NOMO-1 (cell line): ENCODE results near the gene CACNA1I.

Source experiments
- DNase-seq, 2 experiments: peaks; one replicate each; lab custom pipeline; 2025; ENCODE audit not compliant: unreplicated experiment in 2 of 2; lab: John Stamatoyannopoulos, UW

Gene CACNA1I

DNA sequence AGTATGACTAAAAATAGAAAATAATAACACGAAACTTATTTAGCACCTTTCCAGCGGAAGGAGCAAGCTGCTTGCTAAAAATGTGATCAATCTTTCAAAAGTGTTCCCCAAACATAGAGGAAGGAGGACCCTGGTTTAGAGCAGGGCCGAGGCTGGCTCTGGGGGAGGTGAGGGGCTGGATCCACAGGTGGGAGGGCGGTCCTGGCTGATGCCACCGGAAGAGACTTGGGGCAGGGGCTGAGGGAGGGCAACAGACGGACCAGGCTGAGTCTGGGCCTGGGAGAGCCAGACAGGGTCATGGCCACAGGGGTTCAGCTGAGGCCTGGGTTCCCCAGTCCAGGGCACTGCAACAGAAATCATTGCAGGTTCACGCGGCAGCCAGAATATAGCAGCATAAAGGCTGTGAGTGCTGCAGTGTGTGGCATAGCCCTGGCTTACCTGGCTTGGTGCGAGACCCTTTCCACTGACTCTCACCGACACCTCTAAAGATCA lies 143.3 kb downstream of the CACNA1I start:
- no peak for DNase-seq

DNA sequence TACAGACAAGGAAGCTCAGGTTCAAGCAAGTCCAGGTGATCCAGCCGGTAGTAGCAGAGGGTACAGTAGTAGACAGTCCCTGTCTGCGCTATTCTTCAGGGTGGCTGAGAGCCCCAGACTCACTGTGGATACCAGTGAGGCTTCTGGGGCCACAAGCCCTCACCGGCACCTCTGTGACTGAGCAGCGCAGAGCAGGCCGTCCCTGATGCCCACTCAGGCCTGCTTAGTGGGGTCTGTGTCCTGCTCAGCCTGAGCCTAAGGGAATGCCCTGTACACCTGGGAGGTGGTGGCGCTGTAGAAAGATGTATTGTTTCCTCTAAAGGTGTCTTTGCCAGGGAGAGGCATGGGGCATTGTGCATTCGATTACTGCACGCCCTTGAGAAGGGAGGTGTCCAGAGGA lies 143.8 kb downstream of the CACNA1I start:
- DNase-seq = no peak

DNA sequence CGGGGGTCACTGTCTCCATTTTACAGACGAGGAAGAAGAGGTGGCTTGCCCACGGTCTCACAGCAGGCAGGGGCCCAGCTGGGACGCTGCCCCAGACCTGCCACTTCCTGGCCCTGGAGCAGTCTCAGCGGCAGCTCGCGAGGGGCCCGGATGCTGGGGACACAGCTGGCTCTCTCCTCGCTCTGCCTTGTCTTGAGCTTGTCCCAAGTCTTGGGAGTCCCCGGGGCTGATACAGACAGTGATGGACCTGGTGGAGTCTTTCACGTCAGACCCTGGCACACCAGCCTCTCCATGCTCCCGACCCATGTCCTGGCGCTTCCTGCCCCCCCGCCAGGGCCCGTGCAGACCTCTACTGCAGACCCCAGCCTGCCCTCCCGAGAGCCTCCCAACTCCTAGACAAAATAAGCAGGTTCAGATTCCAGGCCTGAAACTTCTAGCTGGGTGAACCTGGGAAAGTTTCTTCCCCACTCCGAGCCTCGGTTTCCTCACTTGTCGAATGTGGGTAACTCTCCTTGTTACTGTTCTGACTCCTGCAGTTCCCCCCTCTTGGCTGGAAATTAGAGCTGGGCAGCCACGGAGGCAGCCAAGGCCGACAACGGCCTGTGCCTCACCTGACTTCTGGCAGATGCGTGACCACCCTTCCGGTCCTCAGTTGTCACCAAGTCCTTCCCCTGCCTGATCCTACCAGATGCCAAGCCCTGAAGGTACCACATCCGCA lies 145.4 kb downstream of the CACNA1I start:
- no peak for DNase-seq

DNA sequence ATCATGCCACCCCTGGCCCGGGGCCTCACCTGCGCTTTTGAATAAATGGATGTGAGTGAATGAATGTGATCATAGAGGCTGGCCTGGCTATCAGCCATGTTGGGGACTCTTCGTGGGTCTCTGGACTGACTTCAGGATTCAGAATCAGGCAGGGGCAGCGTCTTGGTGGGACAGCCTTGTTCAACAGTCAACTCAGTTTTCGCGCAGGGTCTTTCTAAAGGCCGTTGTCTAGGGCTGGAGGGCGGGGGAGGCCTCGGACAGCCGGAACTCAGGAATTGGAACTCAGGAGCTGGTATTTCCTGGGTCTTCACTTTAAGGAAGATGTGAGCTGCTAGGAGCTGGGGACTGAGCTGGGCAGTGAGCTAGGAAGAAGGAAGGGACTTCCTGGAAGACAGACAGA lies 146.0 kb downstream of the CACNA1I start:
- DNase-seq = no peak

DNA sequence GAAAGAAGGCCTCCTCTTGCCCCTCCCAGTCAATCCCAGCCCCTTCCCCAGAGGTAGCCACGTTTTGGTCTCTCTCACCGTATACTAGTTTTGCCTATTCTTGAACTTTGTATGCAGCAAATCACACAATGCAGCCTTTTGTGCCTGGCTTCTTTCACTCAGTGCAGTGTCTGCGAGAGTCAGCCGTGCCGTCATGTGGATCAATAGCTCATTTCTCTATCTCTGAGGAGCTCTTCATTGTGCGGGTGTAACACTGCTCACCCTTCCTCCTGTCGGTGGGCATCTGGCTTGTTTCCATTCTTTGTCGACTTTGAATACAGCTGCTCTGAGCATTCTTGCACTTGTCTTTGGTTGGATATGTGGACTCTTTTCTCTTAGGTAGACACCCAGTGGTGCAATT lies 146.5 kb downstream of the CACNA1I start:
- DNase-seq = no peak

DNA sequence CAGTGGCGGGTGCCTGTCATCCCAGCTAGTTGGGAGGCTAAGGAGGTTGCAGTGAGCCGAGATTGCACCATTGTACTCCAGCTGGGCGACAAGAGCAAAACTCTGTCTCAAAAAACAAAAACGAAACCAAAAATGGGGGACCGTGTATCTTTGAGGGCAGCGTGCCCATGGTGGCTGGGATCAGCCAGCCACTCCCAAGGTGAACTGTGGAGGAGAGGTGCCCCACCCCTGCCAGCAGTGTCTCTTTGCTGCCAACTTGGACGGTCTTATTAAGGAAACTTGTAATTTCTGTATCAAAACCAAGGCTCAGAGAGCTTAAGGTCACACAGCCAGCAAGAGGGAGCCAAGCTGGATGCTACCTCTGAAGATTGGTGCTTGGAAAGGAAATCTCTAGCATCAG lies 147.7 kb downstream of the CACNA1I start:
- DNase-seq = no peak

DNA sequence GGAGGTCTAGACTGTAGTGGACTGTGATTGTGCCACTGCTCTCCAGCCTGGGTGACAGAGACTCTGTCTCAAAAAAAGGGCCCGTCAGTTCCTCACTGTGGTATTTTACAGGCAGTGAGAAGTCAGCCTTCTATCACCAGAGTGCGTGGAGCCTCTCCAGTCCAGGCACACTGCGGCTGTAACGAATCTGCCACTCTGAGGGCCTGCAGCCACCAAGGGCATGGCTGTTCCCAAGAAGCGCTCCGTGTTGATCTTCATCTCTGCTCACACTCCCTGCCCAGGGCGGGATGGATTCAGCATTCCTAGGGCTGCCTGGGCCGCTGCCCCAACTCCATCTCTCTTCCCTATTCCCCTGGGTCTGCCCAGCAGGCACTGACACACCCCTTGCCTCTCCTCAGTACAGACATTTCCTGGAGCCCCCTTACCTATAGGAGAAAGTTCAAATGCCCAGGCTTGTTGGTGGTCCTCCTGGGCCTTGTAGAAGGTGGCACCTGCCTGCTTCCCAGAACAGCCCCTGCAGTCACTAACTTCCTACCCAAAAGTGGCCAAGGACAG lies 148.4 kb downstream of the CACNA1I start:
- no peak for DNase-seq

DNA sequence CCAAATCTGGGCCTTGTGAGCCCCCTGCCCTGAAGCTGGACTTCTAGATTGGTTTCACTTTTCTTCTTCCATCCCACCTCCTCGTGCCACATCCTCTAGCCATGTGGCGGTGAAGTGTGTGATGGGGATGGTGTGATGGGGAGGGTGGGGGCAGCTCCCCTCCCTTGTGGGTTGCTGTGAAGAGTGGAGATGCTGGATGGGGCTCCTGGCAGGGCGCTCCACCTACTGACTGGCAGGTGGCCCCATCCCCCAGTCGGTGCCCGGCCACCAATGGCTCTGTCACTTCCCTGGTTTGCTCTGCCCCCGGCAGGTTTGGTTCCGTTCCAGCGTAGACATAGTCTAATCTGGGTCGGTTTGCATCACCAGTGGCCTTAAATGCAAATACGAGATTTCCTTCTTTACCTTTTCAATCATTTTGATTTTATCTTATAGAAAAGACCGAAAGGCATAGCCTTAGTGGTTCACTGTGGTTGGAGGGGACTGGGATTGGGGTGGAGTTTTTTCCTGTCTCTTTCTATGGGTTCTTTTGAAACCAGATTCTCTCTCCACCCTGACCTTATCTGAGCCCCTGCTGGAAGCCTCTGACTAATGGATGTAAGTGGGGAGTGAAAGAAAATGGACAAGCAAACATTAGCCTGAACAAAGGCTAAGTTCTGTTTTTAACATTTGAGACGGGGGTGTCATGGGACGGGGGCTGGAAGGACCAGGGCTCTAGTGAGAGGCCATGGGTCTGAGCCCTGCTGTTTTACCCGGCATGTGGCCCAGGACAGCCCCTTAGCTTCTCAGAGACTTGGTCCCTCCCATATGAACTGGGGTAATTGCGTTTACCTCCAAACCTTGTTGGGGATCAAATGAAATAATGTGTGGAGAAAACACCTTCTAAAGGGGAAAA lies 149.3 kb downstream of the CACNA1I start:
- DNase-seq = no peak

DNA sequence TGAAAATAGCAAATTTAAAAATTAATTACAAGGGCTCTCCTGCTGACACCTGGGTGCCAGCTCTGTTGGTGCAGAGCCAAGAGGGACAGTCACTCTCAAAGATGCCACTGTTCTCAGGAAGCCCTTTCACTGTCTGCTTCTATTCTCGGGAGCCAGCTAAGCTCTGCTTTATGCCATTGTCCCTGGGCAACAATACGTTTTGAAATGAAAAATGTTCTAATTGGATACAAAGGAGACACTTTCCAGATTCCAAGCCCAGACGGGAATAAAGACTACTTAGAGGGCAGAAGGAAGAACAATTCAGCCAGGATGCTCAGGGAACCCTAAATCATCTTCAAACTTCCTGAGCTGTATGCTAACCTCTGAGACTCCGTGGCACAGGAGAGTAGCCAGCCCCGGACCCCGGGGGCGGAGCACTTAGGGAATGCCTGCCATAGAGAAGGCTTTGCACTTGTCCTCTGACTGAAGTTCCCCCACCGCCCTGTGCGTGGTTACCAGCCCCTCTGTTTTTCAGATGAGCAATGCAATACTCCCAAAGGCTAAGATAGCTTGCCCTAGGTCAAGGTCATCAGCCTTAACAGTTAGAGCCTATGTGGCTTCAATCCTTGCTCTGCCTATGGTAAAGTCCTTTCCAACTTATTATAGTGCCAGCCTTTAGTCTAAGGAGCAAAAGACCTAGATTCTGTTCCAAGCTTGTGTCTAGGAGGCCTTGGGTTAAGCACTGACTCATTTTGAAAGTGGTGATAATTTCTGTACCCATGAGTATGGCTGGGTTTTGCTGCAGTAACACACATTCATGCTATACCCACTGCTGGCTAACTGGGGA lies 150.9 kb downstream of the CACNA1I start:
- DNase-seq = no peak

DNA sequence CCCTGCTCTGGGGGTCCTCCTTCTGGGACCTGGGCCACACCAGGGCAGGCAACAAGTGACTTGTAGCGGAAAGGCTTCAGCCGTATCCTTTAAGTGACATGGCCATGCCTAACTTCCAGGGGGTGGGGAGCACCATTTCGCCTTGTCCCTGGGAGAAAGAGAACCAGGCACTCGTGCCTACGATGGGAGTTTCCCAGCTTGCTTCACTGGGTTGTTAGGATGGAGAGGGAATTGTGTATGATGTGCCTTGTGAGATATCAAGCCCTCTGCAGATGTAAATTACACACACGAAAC lies 151.4 kb downstream of the CACNA1I start:
- no peak for DNase-seq

DNA sequence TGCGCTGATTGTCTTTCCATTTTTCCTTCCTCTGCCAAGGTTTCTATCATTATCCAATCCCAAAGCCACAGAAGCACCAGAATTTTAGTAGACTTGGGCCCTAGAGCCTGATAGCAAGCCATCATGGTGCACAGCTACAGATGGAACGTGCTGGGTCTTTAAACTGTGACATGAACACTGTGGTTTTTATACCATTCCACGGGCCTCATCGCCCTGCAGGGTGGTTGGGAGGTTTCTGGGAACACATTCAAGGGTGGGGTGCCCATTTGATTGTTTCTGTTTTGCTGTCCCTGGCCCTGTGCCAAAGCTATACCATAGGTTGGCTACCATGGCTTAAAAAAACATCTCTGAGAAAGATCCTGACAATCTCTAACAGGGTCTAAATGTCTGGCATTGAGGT lies 151.9 kb downstream of the CACNA1I start:
- DNase-seq = no peak

DNA sequence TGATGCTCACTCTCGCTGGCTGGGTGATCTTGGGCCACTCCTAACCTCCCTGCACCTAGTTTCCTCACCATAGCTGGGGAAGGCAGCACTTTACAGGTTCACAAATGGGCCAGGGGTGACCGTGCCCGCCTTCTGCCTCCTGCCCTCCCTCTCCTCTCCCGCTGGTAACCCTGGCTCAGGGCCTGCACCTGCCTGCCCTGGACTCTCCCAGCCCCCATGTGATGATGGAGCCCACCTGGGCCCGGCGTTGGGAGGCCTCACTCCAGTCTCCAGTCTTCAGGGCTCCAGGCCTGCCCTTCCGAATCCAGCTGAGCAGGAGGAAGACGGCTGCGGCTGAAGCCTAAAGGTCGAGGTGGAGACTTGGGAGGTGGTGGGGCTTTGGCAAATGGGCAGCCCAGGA lies 152.9 kb downstream of the CACNA1I start:
- DNase-seq = no peak

DNA sequence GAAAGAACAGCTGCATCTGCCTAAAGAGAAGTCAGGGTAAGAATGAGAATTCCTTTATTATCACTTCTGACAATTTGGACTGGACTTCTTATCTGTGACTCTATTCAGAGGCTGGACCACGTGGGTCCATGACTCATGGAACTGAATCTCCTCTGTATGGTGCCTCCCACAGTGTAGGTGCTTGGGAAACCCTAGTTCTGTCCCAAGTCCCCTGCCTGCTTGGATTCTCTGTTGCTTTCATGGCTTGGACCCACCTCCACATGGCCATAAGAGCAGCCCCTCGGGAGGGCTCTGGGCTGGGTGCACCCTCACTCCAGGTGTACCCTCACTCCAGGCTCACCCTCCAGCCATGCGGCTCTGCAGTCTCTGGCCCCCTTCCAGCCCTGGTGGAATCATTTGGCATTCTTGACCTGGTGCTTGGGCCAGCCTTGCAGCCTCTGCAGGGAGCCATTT lies 153.4 kb downstream of the CACNA1I start:
- no peak for DNase-seq

DNA sequence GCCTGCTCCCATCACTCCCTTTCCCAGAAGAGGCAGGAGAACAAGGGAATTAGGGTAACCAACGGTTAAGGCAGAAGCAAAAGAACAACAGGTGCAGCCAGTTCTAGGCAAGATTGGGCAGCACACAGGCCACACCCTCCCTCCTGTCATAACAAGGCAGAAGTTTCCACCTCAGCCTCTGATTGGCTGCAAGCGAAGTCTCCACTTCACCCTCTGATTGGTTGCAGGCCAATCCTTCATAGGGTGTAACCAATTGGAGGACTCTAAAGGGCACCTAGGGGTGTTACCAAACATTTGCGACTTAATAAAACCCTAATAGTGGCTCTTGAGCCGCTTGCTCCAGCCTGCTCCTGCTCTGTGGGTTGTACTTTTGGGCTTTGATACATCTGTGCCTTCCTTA lies 153.8 kb downstream of the CACNA1I start:
- DNase-seq = no peak

DNA sequence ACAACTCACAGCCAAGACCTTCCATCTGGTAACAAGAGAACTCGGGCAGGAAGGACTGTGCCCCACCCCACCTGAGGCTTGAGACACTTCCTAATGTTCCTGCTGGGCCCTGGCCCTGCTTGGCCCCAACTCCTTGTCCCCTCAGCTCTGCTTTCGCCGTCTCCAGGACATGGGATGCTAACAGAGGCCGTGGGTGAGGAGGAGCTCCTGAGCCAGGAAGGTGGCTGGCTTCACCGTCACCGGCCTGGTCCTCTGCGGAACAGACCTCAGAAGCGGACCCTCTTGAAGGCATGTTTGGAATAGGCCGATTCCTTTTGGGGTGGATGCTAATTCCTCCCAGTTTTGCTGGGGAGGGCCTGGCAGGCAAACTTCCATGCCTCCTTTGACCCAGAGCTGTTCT lies 154.3 kb downstream of the CACNA1I start:
- DNase-seq = no peak

DNA sequence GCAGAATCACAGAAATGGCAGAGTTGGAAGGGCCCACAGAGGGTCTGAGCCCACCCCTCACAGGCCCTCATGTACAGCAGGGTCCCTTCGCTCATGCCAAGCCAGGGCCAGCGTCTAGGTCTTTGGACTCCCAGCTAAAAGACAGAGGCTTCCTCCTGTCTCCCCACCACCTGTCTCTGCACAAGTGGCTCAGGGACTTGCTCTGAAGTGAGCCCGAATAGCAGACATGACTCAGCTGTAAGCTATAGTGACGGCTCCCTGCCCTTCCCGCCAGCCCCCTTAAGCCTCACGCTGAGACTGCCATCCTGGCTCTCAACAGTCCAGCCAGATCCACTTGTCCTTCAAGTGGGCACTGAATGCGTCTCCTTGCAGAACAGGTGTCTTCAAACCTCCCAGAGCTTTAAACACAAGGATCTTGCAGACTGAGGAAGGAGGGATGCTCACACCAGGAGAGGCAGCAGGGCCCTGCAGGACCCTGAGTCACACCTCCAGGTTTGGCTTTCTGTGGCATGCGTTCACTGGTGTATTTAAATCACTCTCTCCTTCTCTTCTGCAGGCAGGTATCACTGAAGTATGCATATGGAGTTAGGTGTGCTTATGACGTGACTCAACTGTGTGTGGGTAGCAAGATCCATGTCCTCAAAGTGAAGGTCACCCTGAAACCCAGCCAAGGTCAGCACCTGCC lies 154.9 kb downstream of the CACNA1I start:
- DNase-seq = no peak

DNA sequence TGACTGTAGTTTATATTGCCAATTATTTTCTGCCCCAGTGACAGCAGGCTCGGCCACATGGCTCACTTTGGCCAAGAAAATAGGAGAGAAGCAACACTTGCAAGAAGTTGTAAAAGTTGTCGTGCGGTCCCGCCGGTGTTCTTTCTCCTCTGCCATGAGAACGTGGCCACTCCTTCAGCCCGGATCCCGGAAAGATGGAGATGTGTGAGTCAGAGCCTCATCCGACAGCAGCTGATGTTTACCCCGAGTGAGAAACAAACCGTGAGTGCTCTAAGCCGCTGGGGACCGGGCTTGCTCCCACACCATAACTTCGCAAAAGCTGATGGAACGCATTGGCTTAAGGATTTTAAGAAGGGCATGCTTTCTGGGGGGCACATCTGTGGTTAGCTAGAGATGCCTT lies 157.0 kb downstream of the CACNA1I start:
- DNase-seq = no peak

DNA sequence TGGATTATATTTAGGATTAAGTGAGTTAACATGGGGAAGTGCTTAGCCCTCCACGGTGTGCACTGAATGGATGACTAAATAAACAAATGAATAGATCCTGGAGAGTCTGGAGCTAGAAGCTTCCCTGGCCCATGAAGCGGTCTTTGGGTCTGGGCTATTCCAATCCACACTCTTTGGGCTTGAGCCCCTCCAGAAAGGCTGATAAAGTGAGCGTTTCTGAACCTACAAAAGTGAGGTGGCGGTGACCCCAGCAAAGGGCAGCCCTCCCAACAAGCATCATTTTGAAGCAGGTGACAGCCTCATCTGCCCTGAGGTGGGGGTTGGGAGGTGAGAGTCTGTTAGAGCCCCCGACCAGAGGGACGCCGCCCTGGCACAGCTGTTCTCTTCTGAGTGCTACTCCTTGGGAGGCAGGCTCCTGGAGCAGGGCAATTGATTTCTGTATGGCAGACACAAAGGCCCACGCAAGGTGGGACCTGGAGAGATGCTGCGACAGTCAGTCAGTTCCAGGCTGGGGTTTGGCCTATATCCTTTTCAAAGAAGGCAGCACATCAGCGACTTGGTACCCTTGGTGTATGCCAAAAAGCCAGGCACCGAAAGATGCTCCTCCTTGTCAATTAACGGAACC lies 157.8 kb downstream of the CACNA1I start:
- DNase-seq = no peak

DNA sequence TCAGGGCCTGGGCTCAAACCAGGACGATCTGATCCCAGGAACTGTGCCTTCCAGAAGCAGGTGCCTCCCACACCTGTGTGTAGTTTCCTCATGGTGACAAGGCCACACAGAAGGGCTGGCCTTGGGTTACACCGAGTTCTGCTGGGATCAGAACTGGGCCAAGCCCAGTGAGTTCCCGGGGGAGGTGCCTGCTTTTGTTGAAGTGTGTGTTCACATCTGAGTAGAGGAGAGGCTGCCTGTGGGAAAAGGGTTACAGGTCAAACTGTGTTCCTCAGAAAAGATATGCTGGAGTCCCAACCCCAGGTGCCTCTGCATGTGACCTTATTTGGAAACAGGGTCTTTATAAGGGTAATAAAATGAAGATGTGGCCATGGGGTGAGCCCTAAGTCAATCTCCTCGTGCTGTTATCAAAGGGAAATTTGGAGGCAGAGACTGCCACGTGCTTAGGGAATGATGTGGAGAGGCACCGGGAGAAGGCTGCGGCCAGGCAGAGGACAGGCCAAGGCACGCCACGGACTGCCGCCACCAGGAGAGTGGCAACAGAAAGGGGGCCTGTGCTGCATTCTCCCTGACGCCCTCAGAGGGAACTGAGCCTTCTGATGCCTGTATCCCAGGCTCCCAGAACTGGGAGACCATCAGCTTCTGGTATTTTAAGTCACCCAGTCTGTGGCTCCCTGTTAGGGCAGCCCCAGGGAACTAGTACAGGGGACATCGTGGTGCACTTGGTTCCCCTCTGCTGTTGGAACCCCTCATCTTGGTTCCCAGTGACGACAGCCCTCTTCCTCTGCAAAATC lies 158.8 kb downstream of the CACNA1I start:
- no peak for DNase-seq
